Activated T-cell treated with anti-CD3 and anti-CD28 coated beads for 24 hours (primary cell): ENCODE results near the gene ROBO2.

ENCODE experiments used
- DNase-seq: peaks from one replicate; pipeline ENCODE4 v3.0.0-alpha.2; 2020; ENCODE audit warnings: low read depth

ROBO2 gene

DNA sequence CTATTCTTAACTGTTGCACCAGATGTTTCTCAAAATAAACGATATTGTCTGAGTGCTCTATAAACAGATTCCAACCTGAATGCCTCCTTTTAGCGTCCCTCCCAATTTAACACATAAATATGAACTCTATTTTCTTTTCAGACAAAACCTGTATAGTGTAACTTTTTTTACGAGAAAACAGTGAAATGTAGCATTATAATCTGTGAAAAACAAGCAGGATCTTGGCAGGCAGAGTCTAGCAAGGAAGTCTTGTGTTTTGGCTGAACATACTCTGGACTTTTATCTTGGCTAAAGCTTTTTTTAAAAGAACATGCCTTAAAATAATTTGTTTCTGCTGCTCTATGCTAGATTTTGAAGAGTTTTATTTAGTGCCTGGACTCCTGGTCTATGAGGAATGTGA is 150.5 kb downstream of the ROBO2 start:
- no peak for DNase-seq

DNA sequence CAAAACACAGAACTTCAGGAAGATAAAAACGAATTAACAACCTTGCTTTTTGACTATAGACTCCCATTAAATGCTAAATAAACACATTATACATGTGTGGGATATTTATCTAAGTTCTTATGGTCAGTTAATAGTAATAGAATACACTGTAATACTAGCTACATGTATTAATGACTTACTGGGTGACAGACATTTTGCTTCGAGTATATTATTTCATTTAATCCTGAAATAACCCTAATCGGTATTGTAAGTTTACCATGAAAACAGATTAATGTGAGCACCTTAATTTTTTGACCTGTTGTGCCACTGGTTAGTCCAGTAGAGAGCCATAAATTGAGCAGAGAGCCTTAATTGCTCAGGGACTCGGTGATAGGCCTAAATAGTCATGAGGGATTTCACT is 151.1 kb downstream of the ROBO2 start:
- DNase-seq, result no peak

DNA sequence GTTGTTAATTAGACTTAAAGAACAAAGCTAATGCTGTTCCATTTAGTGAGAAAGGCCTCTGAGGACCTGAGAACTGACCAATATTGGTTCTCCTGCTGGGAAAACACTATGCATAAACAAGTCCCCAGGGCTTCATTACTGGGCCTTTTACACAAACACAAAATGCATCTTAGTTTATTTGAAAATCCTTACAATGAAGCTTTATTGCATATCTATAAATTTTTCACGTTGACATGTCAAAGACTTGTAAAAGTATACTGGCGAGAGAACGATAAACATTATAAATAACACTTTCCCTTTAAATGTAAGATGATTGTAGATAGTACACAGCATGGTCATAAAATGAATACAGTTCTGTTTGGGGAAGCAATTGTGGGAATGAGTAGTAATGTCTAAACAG is 151.7 kb downstream of the ROBO2 start:
- DNase-seq, result no peak

GRCh38 chr3:77195766-77196545 is 156.1 kb downstream of the ROBO2 start:
- DNase-seq, result no peak

DNA sequence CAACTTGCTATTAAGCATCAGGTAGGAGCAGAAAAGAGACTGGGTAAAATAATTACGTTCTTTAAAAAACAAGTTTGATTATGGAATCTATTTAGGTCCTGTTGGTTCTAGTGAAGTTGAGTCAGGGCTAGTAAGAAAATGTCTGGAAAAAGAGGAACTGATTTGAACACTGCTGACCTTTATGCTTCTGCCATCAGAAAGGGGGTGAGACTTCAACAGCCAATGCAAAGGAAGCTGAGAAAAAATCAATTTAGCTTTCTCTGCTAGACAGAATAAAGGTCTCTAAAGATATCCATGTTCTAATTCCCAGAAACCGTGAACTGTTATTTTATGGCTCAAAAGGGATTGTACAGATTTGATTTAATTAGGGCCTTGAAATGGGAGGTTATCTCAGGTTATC is 157.5 kb downstream of the ROBO2 start:
- DNase-seq, result no peak

- no peak for DNase-seq
These were observed 164.0 kb downstream of the ROBO2 start for GRCh38 chr3:77203851-77204250.

DNA sequence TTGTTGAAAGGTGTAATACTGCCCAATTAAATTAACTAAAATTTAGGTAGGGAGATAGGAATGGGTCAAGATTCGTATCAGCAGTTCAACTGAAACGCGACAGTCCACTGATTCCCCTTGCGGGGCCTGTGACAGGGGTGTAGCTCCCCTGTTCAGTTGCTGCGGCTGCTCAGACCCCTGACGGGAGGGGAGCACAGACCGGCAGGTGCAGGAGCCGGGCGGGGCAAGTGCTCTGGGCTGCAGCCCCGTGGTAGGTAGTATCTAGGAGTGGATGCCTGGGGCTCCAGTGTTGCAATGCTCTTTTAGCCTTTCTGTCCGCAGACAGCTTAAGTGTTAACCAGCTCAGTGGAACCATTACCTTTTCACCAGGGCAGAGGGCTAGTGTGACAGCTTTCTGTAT is 164.9 kb downstream of the ROBO2 start:
- no peak for DNase-seq

DNA sequence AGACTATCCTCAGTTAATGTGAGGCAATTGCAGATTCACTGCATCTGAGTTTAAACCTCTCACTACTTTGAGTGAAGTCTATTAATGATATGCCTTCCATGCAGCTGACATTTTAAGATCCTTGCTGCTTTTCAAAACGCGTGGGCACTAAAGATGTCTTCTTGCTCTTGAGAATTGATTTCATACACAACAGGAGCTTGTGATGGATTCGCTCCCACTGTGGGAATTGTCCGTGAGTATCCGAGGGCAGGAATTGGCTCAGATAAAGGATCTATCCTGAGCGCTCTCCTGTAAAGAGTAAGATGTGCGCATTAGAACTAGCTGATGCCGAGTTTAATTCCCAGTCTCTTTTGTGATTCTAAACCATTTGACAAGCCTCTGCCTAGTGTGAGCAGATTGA is 167.9 kb downstream of the ROBO2 start:
- no peak for DNase-seq

- DNase-seq, result no peak
These were observed 182.8 kb downstream of the ROBO2 start for GRCh38 chr3:77222701-77223100.

DNA sequence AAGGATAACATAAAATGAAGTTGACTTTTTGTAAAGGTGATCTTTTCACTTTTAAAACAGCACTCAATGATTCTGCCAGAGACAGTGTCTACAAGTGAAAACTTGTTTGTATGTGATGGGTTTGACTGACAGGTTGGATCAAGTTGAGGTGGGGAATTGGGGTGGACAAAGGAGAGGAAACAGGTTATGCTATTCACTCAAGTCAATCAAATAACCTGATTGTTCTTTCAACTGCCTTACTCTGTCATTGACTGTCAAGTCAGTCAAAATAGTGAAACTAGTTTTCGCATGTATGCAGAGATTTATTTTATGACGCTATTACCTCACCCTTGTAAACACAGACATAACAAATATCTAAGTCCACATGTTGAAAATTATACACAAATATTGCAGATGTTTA is 187.7 kb downstream of the ROBO2 start:
- no peak for DNase-seq

DNA sequence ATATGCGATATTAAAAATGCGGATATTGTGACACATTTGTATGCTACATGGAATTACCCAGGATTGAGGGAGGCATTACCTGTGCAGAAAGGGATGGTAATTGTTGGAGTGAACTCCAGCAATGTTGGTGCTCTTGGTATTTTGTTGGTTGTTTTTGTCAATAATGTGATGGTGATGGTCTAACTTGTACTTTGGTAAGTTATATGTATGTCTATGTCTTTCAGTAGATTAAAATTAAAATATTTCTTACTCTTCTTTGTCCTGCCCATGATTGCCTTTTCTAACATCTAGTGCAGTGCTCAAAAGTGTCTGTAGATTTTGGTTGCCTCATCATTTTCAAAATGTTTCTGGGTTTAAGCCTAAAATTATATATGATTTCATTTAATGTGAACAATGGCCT is 192.7 kb downstream of the ROBO2 start:
- no peak for DNase-seq

GRCh38 chr3:77234004-77234403 is 194.1 kb downstream of the ROBO2 start:
- no peak for DNase-seq

- DNase-seq, result no peak
These were observed 196.2 kb downstream of the ROBO2 start for GRCh38 chr3:77236118-77236517.

DNA sequence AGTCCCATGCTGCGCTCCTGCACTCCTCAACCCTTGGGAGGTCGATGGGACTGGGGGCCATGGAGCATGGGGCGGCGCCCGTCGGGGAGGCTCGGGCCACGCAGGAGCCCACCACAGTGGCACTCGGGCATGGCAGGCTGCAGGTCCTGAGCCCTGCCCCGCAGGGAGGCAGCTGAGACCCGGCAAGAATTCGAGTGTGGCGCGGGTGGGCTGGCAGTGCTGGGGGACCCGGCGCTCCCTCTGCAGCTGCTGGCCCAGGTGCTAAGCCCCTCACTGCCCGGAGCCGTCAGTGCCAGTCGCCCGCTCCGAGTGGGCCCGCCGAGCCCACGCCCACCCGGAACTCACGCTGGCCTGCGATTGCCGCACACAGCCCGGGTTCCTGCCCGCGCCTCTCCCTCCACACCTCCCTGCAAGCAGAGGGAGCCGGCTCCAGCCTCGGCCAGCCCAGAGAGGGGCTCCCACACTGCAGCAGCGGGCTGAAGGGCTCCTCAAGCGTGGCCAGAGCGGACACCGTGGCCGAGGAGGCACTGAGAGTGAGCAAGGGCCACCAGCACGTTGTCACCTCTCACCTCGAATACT is 200.3 kb downstream of the ROBO2 start:
- no peak for DNase-seq

GRCh38 chr3:77242371-77242770 is 202.5 kb downstream of the ROBO2 start:
- DNase-seq, result no peak

DNA sequence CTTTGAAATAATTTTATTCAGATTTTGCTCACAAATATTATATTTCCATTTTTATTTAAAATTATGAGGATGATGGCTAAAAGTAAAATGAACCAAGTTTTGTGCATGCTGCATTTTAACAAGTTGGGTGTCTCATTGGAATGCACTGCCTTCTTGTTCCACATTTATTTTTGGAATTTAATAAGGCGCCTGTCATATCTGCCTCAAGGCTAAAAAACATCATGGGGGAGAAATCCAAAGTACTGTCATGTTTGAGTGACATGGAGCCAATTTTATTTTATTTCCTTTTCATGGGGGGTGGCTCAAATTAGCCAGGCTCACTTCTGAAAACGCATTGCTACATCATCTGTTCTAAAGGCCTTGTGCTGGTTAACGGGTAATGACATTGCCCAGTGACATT is 205.1 kb downstream of the ROBO2 start:
- no peak for DNase-seq

DNA sequence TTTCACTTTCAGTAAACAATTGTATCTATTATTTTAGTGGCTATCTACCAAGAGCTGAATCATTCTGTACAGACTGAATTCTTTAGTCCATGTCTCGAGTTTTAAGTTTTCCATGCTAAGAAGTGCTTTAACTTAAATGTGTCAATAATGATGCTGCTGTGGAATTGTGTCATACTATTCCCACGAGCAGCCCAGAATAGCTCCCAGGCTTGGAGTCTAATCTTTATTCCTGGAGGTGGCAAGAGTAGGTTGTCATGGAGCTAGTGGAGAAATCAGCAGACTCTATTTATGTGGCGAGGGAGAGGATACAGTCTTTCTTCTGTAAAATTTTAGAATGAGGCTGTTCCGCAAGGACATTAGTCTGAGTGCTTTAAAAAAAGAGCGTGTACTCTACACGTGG is 207.2 kb downstream of the ROBO2 start:
- no peak for DNase-seq

GRCh38 chr3:77247817-77248216 is 207.9 kb downstream of the ROBO2 start:
- no peak for DNase-seq

DNA sequence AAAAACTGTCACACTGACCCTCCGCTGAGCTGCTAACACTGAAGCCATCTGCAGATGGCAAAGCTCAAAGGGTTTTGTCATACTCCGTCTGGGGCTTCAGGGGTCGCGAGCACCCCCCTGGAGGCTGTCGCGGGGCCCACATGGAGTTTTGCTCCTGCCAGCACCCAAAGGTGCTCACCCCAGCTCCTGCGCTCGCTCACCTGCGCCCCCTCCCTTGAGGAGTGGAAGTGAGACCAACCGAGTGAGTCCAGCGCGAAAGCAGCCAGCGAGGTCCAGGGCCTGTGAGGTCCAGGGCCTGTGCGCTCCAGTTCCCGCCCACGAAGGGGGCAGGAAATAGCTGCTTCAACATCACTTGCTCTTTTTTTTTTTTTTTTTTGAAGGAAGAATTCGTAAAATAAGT is 208.5 kb downstream of the ROBO2 start:
- no peak for DNase-seq

- DNase-seq, result no peak
These were observed 211.2 kb downstream of the ROBO2 start for GRCh38 chr3:77251136-77251535.

- DNase-seq, result no peak
These were observed 215.3 kb downstream of the ROBO2 start for GRCh38 chr3:77254967-77255831.

DNA sequence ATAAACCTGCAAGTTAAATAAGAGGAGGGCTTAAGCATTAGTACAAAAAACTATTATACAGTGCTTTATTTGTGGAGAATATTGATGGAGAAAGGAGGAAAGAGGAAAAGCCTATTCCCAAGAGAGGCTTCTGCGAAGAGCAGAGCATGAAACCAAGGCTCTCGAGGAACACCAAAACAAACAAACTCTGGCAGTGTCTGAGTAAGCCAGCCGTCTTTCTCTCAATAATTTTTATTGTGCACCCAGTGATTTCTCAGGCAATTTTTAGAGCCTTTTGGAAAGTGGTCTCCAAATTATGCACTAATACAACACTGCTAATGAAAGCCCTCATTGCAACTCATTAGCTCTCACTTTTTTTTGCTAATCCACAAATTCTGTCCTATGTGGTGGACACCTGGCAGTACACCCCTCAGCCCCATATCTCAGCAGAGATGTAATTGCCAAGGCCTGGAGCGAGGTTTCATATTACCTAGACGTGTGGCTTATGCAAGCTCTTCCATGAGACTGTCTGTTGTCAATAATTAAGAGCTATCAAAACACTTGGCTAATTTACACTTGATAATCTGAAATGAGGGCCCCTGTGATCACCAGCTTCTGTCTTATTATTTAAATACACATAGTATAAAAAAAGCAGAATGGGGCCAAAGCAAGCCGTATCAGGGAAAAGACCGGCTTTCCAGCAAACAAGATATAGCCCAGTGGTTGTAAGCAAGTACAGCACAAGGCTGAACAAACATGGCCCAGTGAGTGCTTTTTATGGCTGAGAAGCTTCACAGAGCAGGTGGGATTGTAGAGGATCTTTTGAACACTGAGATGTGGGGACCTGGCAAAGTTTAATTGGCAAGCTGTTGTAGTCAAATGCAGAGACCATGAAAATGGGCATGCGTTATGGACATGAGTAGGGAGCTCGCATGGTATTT is 216.9 kb downstream of the ROBO2 start:
- no peak for DNase-seq
